ENCODE data around the gene PLA1A. TPM values are rescaled to one million over a fixed set of nuclear protein-coding genes. Genes with fewer than 3 reads are reported as not detected.

Gene PLA1A
- total RNA-seq, 6 donors from 2014 or later = 1.0 to 27.8 (median 14.6) TPM

DNA sequence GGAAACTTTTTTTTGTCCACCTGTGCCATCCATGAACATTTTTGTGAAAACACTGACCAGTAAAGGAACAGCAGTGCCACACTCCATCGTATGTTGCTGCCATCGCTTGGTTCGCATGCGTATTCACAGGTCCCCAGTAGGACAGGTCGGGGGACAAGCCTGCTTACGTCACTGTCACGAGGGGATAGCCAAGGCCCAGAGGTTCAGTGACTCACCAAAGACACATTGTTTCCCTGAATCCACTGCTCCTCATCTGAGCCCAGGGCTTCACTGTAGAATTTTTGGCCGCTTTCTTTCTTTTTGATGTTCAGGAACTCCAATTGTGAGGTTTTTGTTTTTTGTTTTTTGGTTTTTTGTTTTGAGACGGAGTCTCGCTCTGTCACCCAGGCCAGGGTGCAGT lies 12.5 kb upstream of the PLA1A start:
- TF ChIP-seq POLR2AphosphoS5 (IDR thresholded peaks at IDR 0.05) = no peak
- Histone ChIP-seq H3K36me3 (peaks cover 0 to 9% (median 4%) of the 10 kb centered on the region in 4 donors), H3K4me1 (peaks cover 9 to 29% (median 17%) of the 10 kb centered on the region in 4 donors), H3K27me3 (no peaks in the 10 kb centered on the region), H3K27ac (peak overlapping the region in 2 of 4 donors; percentile 22 to 25), H3K9me3 (no peaks in the 10 kb centered on the region), H3K4me3 (no peak overlapping the region)
- WGBS, 2 donors = 95 to 96% methylated on average over 10 of the region's 10 CpGs
- ATAC-seq (ENCODE audit: low FRiP score in 2 of 2) = no peak
- peak in 1 of 2 donors; percentile 40 for DNase-seq

DNA sequence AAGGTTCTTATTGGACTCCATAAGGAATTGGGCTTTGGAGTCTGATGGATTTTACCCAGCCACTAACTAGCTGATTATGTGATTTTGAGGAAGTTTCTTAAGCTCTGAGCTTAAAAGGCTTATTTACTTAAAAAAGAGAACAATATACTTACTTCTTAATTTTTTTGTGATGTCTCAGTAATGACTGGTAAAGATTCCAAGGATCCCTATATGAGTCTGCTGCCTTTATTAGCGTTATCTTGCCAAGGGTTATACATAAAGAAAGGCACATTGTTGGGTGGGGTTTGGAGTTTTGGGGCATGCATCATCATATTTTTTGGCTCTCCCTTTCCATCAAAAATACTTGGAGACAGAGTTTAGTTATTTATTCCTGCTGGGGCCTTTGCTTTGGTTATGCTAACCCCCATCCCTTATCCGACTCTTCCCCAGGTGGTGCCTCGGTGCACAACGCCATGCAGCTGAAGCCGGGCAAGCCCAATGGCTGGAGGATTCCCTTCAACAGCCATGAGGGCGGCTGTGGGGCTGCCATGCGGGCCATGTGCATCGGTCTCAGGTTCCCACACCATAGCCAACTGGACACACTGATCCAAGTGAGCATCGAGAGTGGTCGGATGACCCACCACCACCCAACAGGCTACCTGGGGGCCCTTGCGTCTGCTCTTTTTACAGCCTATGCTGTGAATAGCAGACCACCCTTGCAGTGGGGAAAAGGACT lies 11.7 kb upstream of the PLA1A start:
- Histone ChIP-seq H3K27me3 (no peaks in the 10 kb centered on the region), H3K36me3 (peaks cover 0 to 9% (median 4%) of the 10 kb centered on the region in 4 donors), H3K4me3 (no peak overlapping the region), H3K4me1 (peaks cover 3 to 22% (median 11%) of the 10 kb centered on the region in 4 donors), H3K27ac (peak overlapping the region in 2 of 4 donors; percentile 22 to 25), H3K9me3 (no peaks in the 10 kb centered on the region)
- peak in 1 of 2 donors; percentile 50 for DNase-seq
- ATAC-seq (ENCODE audit: low FRiP score in 2 of 2) = no peak
- TF ChIP-seq POLR2AphosphoS5 (IDR thresholded peaks at IDR 0.05) (no peak), POLR2A (IDR thresholded peaks at IDR 0.05) (no peak), EP300 (IDR thresholded peaks at IDR 0.05) (no peak)
- TF ChIP-seq, protein P1, sequence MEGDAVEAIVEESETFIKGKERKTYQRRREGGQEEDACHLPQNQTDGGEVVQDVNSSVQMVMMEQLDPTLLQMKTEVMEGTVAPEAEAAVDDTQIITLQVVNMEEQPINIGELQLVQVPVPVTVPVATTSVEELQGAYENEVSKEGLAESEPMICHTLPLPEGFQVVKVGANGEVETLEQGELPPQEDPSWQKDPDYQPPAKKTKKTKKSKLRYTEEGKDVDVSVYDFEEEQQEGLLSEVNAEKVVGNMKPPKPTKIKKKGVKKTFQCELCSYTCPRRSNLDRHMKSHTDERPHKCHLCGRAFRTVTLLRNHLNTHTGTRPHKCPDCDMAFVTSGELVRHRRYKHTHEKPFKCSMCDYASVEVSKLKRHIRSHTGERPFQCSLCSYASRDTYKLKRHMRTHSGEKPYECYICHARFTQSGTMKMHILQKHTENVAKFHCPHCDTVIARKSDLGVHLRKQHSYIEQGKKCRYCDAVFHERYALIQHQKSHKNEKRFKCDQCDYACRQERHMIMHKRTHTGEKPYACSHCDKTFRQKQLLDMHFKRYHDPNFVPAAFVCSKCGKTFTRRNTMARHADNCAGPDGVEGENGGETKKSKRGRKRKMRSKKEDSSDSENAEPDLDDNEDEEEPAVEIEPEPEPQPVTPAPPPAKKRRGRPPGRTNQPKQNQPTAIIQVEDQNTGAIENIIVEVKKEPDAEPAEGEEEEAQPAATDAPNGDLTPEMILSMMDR (IDR thresholded peaks at IDR 0.05) = no peak
- 97 to 98% methylated on average over 11 of the region's 11 CpGs for WGBS, 2 donors

DNA sequence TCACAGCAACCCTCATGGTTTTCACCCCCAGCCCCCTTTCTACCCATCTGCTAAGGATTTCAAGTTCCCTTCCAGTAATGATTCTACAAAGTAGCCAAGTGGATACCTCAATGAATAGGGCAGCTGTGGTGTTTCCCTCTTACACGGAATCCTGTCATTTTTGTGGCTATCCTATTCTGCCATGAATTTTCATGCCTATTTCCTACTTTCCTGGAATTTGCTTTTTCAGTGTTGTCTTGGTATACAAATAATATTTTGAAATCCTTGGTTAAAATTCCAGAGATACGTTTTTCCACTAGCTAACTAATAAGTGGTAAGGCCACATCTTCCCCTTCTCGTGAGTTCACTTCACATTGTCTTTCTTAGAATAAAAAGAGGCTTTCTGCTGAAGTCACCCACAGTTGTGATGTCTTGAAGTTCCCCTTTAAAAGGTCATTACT lies 10.9 kb upstream of the PLA1A start:
- peaks cover 0 to 9% (median 4%) of the 10 kb centered on the region in 4 donors for H3K36me3 ChIP-seq
- peaks cover 0 to 17% (median 11%) of the 10 kb centered on the region in 4 donors for H3K4me1 ChIP-seq
- no peak overlapping the region for H3K4me3 ChIP-seq
- ATAC-seq (ENCODE audit: low FRiP score in 2 of 2) = no peak
- H3K27me3 ChIP-seq = no peaks in the 10 kb centered on the region
- H3K9me3 ChIP-seq = no peaks in the 10 kb centered on the region
- no peak overlapping the region for H3K27ac ChIP-seq
- TF ChIP-seq, protein P1 (IDR thresholded peaks at IDR 0.05) = no peak
- TF ChIP-seq POLR2AphosphoS5 (IDR thresholded peaks at IDR 0.05) = no peak
- no peak for TF ChIP-seq POLR2A (IDR thresholded peaks at IDR 0.05)
- no peak for TF ChIP-seq EP300 (IDR thresholded peaks at IDR 0.05)
- 78 to 94% methylated on average over 3 of the region's 3 CpGs for WGBS, 2 donors
- no peak for DNase-seq

DNA sequence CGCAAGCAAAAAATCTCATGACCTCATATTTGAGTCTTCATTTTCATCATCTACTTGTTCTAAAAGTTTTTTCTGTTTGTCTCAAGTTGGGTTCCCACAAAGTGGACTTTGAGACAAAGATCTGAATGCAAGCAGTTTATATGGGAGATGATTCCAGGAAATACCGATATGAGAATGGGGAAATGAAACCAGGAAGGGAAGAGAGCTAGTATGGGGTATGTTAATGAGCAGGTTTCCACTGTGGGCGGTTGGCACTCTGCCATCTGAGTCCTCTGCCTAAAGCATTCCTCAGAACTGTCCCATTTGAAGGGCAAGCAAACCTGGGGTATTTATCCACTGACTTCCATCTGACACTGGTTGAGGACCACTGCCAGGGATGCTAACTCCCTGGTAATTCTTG lies 9.6 kb upstream of the PLA1A start:
- WGBS, 2 donors = 53 to 60% methylated on average over 3 of the region's 3 CpGs
- Histone ChIP-seq H3K4me3 (no peak overlapping the region), H3K36me3 (peaks cover 0 to 9% (median 4%) of the 10 kb centered on the region in 4 donors), H3K27me3 (no peaks in the 10 kb centered on the region), H3K4me1 (peaks cover 0 to 15% (median 11%) of the 10 kb centered on the region in 4 donors), H3K27ac (peak overlapping the region in 2 of 4 donors; percentile 3 to 31), H3K9me3 (no peaks in the 10 kb centered on the region)
- ATAC-seq (ENCODE audit: low FRiP score in 2 of 2) = peak; percentile 55 to 71
- TF ChIP-seq POLR2AphosphoS5 (IDR thresholded peaks at IDR 0.05) = peak in 1 of 2 donors; percentile 40
- TF ChIP-seq EP300 (IDR thresholded peaks at IDR 0.05) = no peak
- peak in 1 of 2 donors; percentile 65 for DNase-seq

DNA sequence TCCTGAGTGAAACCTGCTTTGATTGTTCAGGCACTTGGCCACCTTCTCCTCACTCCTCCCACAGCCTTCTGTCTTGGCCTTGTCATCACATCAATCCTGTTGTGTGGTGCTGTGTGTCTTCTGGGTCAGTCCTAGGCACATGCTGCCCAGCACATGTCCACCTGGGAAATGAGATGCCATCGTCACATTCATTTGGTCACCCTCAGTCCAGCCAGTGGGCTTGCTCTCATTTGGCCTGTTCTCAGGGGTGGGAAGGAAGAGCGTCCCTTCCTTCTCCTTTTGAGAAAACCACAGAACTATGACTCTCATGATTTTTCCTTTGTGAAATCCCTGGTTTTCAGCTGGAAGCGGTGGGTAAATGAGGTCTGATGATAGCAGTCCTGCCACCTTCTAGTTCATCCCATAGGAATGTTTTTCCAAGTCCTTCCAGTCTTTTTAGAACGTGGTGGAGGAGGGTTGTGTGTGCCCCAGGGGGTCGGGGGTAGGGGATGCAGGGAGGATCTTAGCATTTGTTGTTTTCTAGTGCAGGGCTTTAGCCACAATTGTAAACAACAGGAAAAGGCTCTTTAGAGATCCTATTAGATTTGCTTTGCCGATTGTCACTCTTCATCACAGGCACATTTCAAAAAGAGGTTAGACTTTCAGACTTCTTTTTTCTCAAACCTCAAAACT lies 8.4 kb upstream of the PLA1A start:
- Histone ChIP-seq H3K9me3 (no peaks in the 10 kb centered on the region), H3K27ac (no peak overlapping the region), H3K4me1 (peaks cover 0 to 15% (median 11%) of the 10 kb centered on the region in 4 donors), H3K36me3 (peaks cover 0 to 9% (median 4%) of the 10 kb centered on the region in 4 donors), H3K4me3 (no peak overlapping the region), H3K27me3 (no peaks in the 10 kb centered on the region)
- ATAC-seq (ENCODE audit: low FRiP score in 2 of 2) (peak; percentile 57 to 75), DNase-seq (peak in 1 of 2 donors; percentile 30)
- TF ChIP-seq EP300 (IDR thresholded peaks at IDR 0.05) (no peak), POLR2AphosphoS5 (IDR thresholded peaks at IDR 0.05) (peak in 1 of 2 donors; percentile 11)
- 53 to 56% methylated on average over 6 of the region's 6 CpGs for WGBS, 2 donors

DNA sequence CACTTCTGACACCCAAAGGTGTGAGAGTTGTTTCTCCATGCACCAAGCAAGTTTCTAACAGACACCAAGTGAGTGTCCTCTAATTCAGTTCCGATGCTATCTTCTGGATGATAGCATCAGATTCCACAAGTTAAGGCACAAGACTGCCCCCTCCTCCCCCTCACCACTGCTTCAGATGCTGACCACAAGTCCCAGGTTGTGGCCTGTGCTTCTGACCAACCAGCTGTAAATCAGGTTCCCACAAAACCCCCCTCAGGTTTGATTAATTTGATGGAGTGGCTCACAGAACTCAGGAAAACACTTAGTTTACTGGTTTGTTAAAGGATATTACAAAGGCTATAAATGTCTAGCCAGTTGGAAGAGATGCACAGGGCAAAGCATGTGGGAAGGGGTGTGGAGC lies 7.0 kb upstream of the PLA1A start:
- H3K36me3 ChIP-seq = peaks cover 0 to 9% (median 4%) of the 10 kb centered on the region in 4 donors
- H3K27ac ChIP-seq = no peak overlapping the region
- ATAC-seq (ENCODE audit: low FRiP score in 2 of 2) = no peak

More for the DNA sequence above, 7.0 kb upstream of the PLA1A start:
- H3K9me3 ChIP-seq = no peaks in the 10 kb centered on the region
- DNase-seq = no peak
- TF ChIP-seq EP300 (IDR thresholded peaks at IDR 0.05) (no peak), POLR2AphosphoS5 (IDR thresholded peaks at IDR 0.05) (no peak), POLR2A (IDR thresholded peaks at IDR 0.05) (no peak)
- TF ChIP-seq, protein P1 (IDR thresholded peaks at IDR 0.05) = no peak
- H3K27me3 ChIP-seq = no peaks in the 10 kb centered on the region
- no peak overlapping the region for H3K4me3 ChIP-seq
- H3K4me1 ChIP-seq = peaks cover 3 to 20% (median 14%) of the 10 kb centered on the region in 4 donors
- 86 to 100% methylated on average over 1 of the region's 1 CpG for WGBS, 2 donors

Data from upper lobe of left lung (tissue), 6 donors.